K562 (cell line): ENCODE measurements around the gene RUNX1. TPM values are rescaled to one million over a fixed set of nuclear protein-coding genes. Genes with fewer than 3 reads are reported as not detected.

Experiments used
- ATAC-seq: fragments of 200-7000 bp; cut with Tn5 transposase; 3 replicates; pipeline ENCODE4 v1.9.1; 2020; ENCODE audit warnings: moderate library complexity
- BruUV-seq: library from RNA; stranded (reverse); fragments of 400-500 nt; replicated peaks from 2 replicates; lab custom pipeline; 2021; lab: Mats Ljungman, UMichigan
- CTCF ChIA-PET: fragments of 300-600 bp; formaldehyde crosslinking; extraction: SDS; loops from one replicate; lab custom pipeline; 2021; ENCODE audit warnings: low intra/inter-chr PET ratio; lab: Yijun Ruan, JAX
- POLR2A ChIA-PET: fragments of 300-600, 350-650 bp; sonication (Branson Sonifier 250); formaldehyde crosslinking; extraction: SDS; loops from one replicate; lab custom pipeline; 2021; ENCODE audit warnings: antibody characterized with exemption, inconsistent platforms; lab: Yijun Ruan, JAX
- DNase-seq, 4 experiments: peaks; one replicate each; pipeline versions ENCODE4 v3.0.0 to v3.0.0-alpha.2; 2011 to 2018; ENCODE audit warnings: low spot score in 3 of 4, mixed read lengths in 3 of 4; ENCODE audit errors: extremely low read depth in 1 of 4
- FAIRE-seq: peaks from 2 replicates; lab custom pipeline; 2011; peaks lifted over from hg19 to GRCh38; lab: Jason Lieb, UNC
- H2AFZ ChIP-seq: 2 replicates; pipeline ENCODE4 v1.6.0; 2011; ENCODE audit warnings: low read depth, low read length, control low read depth, inconsistent platforms
- H3K27ac ChIP-seq: fragments of 200-600 bp; 3 replicates; pipeline ENCODE4 v1.8.0; 2011; ENCODE audit warnings: low read depth, mild to moderate bottlenecking, control low read depth, inconsistent platforms, low read length, moderate library complexity, mixed read lengths; ENCODE audit errors: extremely low read depth
- H3K27me3 ChIP-seq, 2 experiments: fragments of 300-600 bp in 1 of 2; 2 replicates in 1 of 2; 3 replicates in 1 of 2; pipeline versions ENCODE4 v1.6.0 to v1.8.0; 2011; ENCODE audit warnings: inconsistent platforms in 2 of 2, low read length in 2 of 2, mild to moderate bottlenecking in 1 of 2, mixed read lengths in 1 of 2, moderate library complexity in 1 of 2; ENCODE audit not compliant: control insufficient read depth in 2 of 2, insufficient read depth in 2 of 2
- H3K36me3 ChIP-seq: fragments of 300-600 bp; 3 replicates; pipeline ENCODE4 v1.8.0; 2011; ENCODE audit warnings: mild to moderate bottlenecking, low read length, inconsistent platforms; ENCODE audit not compliant: control insufficient read depth, insufficient read depth
- H3K4me1 ChIP-seq, 2 experiments: fragments of 200-600 bp in 1 of 2; replicated peaks in 1 of 2; 2 replicates in 1 of 2; 3 replicates in 1 of 2; pipeline versions ENCODE4 v1.5.1 to v1.8.0; 2011; ENCODE audit warnings: inconsistent platforms in 2 of 2, low read length in 2 of 2, mild to moderate bottlenecking in 1 of 2, mixed read lengths in 1 of 2, moderate library complexity in 1 of 2; ENCODE audit not compliant: control insufficient read depth in 2 of 2, insufficient read depth in 2 of 2
- H3K4me2 ChIP-seq: 2 replicates; pipeline ENCODE4 v1.6.1; 2011; ENCODE audit warnings: low read length, control low read depth, inconsistent platforms, mixed read lengths; ENCODE audit not compliant: insufficient read depth
- H3K4me3 ChIP-seq: fragments of 200-600 bp; sonication (generic), shearing (Covaris generic); 2 replicates; pipeline ENCODE4 v1.5.1; 2016; ENCODE audit warnings: control low read depth, inconsistent platforms
- H3K79me2 ChIP-seq: fragments of 200-600 bp; 3 replicates; pipeline ENCODE4 v1.8.0; 2011; ENCODE audit warnings: low read length, inconsistent platforms; ENCODE audit not compliant: control insufficient read depth, insufficient read depth
- H3K9ac ChIP-seq, 2 experiments: 2 replicates each; pipeline versions ENCODE4 v1.6.0 to v1.6.1; 2011; ENCODE audit warnings: low read depth in 2 of 2, low read length in 2 of 2, control low read depth in 1 of 2, inconsistent platforms in 1 of 2, mild to moderate bottlenecking in 1 of 2, mixed read lengths in 1 of 2; ENCODE audit not compliant: insufficient read depth in 1 of 2
- H3K9me1 ChIP-seq: one replicate; pipeline ENCODE4 v1.6.0; 2011; ENCODE audit warnings: inconsistent platforms, mild to moderate bottlenecking, low read length, moderate library complexity; ENCODE audit not compliant: control insufficient read depth, insufficient read depth
- H3K9me3 ChIP-seq: replicated peaks from 2 replicates; pipeline ENCODE4 v1.5.1; 2011; ENCODE audit warnings: low read depth, low read length, inconsistent platforms; ENCODE audit not compliant: control insufficient read depth, insufficient read depth
- H4K20me1 ChIP-seq: replicated peaks from 2 replicates; pipeline ENCODE4 v1.6.1; 2011; ENCODE audit warnings: low read length, inconsistent platforms, mixed read lengths; ENCODE audit not compliant: control insufficient read depth, insufficient read depth
- POLR2AphosphoS2 ChIP-seq: IDR thresholded peaks from 2 replicates; pipeline ENCODE4 v1.6.1; 2012; ENCODE audit warnings: low read length, improper control_type of control experiment
- POLR2G ChIP-seq: fragments of 200-400 bp; formaldehyde crosslinking; IDR thresholded peaks from 2 replicates; pipeline ENCODE4 v1.6.1; 2017; ENCODE audit warnings: low read depth, mild to moderate bottlenecking, antibody characterized with exemption, low read length, moderate library complexity
- SLC30A9 ChIP-seq: fragments of 250-450 bp; sonication (Bioruptor Pico); IDR thresholded peaks from 2 replicates; pipeline ENCODE4 v1.8.0; 2022; ENCODE audit warnings: mild to moderate bottlenecking, moderate library complexity
- SRSF9 ChIP-seq: fragments of 200-400 bp; formaldehyde crosslinking; IDR thresholded peaks from 2 replicates; pipeline ENCODE4 v1.6.1; 2017; ENCODE audit warnings: low read depth, low read length, borderline replicate concordance
- STAT5B ChIP-seq: fragments of 250-450 bp; sonication (Bioruptor Pico); IDR thresholded peaks from 2 replicates; pipeline ENCODE4 v1.8.0; 2021; ENCODE audit warnings: mild to moderate bottlenecking, inconsistent platforms
- TCFL5 ChIP-seq: fragments of 250-450 bp; sonication (Bioruptor Pico); conservative IDR thresholded peaks from 2 replicates; pipeline ENCODE4 v1.6.1; 2021; ENCODE audit warnings: mild to moderate bottlenecking, moderate library complexity, matching md5 sums
- ZNF253 ChIP-seq: fragments of 250-450 bp; sonication (Bioruptor Pico); conservative IDR thresholded peaks from 2 replicates; pipeline ENCODE4 v1.6.1; 2021; ENCODE audit warnings: mild to moderate bottlenecking
- ZNF444 ChIP-seq: fragments of 250-450 bp; sonication (Bioruptor Pico); IDR thresholded peaks from 2 replicates; pipeline ENCODE4 v1.4.0; 2020; ENCODE audit warnings: mild to moderate bottlenecking, moderate library complexity
- ZNF449 ChIP-seq: fragments of 250-450 bp; sonication (Bioruptor Pico); IDR thresholded peaks from 2 replicates; pipeline ENCODE4 v1.8.0; 2022; ENCODE audit warnings: moderate library complexity, mild to moderate bottlenecking, inconsistent platforms
- ZNF77 ChIP-seq: fragments of 250-450 bp; sonication (Bioruptor Pico); IDR thresholded peaks from 2 replicates; pipeline ENCODE4 v1.5.0; 2020
- WGBS: fragments of 100-300 bp; shearing (Covaris generic); methylation state at CpG from one replicate; pipeline ENCODE4 v1.1.6; 2016; ENCODE audit warnings: low coverage, mixed read lengths; ENCODE audit not compliant: insufficient coverage; ENCODE audit errors: missing lambda C conversion rate; 5-methylcytosine and 5-hydroxymethylcytosine counted together
- in situ Hi-C: fragments of 300-500 bp; cut with MboI; formaldehyde crosslinking; loops from 4 replicates; pipeline ENCODE4 v1.15.0; 2018; ENCODE audit warnings: inconsistent platforms, mixed read lengths
- intact Hi-C: fragments of 100-400 bp; cut with micrococcal nuclease; formaldehyde crosslinking; loops from 2 replicates; pipeline ENCODE4 v1.14.2; 2022
- polyA plus RNA-seq, 8 experiments: library from polyadenylated mRNA; depleted of rRNA in 4 of 8; stranded (reverse) in 5 of 8; unstranded in 3 of 8; fragments of >200 nt; fragmentation: Nextera tagmentation in 2 of 8; fragmentation: Illumina TruSeq in 1 of 8; extraction: Ambion mirVana in 2 of 8; extraction: Trizol in 1 of 8; gene quantifications; 2 replicates each; pipeline versions ENCODE4 v1.2.1 to v1.2.3, GENCODE V29; 2011 to 2014; ENCODE audit warnings: inconsistent platforms in 1 of 8, missing spikeins in 1 of 8
- total RNA-seq, 7 experiments: library from RNA; depleted of rRNA in 6 of 7; stranded (reverse); fragments of >200 nt in 6 of 7; fragmentation: Illumina TruSeq in 2 of 7; extraction: Trizol in 2 of 7; gene quantifications; 2 replicates each; pipeline versions ENCODE4 v1.2.1 to v1.2.3, GENCODE V29; 2011 to 2021; ENCODE audit warnings: low replicate concordance in 1 of 7

The RUNX1 gene
- total and polyA plus RNA-seq, 9 of the 15 experiments (the other 6 are each of a cell fraction or from before 2014, with no cell fraction given) = 2.2 to 68.6 (median 17.8) TPM

DNA sequence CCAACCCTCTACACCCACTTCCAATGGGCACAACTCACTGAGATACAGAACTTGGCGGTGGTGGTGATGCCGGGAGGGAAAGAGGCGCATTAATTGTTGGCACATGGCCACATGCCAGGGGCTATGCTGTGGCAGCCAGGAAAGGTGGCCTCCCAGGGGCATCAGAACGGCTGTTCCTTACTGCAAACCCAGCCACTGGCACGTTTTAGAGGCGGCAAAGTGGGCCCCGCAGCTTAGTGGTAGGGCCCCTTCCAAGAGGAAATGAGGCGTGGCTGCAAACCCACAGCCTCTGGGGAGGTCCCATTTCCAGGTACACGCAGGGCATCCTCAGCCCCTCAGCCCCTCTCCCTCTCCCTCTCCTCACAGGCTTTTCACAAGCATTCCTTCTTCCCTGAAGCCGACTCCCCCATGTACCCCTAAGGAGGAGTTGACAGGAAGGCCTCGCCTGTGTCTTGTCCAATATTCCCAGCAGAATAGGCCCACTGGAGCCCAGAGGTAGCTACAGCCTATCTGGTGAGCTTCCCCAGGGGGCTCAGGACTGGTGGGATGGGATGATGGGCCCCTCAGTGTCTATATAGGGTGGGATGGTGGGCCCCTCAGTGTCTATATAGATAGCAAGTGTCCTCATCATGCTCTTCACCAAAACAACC, 214.1 kb downstream of the RUNX1 start:
- ATAC-seq = no peak
- CTCF ChIA-PET = no interaction called here

GRCh38 chr21:34834290-34834689, 214.8 kb downstream of the RUNX1 start:
- in situ Hi-C loops = no loop called here
- H3K9ac ChIP-seq = no peak overlapping the region; a peak in 1 of 4 replicates
- peaks cover 5% of the 10 kb centered on the region; the same call in 1 of the 3 replicates for H3K79me2 ChIP-seq

More for the DNA sequence above, 214.1 kb downstream of the RUNX1 start:
- POLR2A ChIA-PET = interaction anchor here (0.6 kb wide), 1 partner anchor 47 kb away, joined by 3 read pairs; no protein-coding TSS in a partner anchor
- Histone ChIP-seq H3K9ac (no peak overlapping the region), H4K20me1 (no peaks in the 10 kb centered on the region), H2AFZ (no peak overlapping the region), H3K9me1 (no peaks in the 10 kb centered on the region), H3K27me3 (no peaks in the 10 kb centered on the region), H3K27ac (no peak overlapping the region), H3K4me2 (no peak overlapping the region), H3K79me2 (peaks cover 5% of the 10 kb centered on the region; the same call in 1 of the 3 replicates), H3K4me1 (no peaks in the 10 kb centered on the region), H3K36me3 (peaks cover 86% of the 10 kb centered on the region), H3K4me3 (no peak overlapping the region), H3K9me3 (no peaks in the 10 kb centered on the region)
- in situ Hi-C loops (no loop called here), intact Hi-C loops (no loop called here)
- BruUV-seq = no TSS peak
- WGBS = 93% methylated on average over 10 of the region's 11 CpGs
- no peak for TF ChIP-seq STAT5B (CRISPR knock-in tag)
- TF ChIP-seq ZNF444 (CRISPR knock-in tag) = no peak
- peak; percentile 66 for TF ChIP-seq POLR2G
- FAIRE-seq (no peak), DNase-seq (no peak)

More at GRCh38 chr21:34834290-34834689, 214.8 kb downstream of the RUNX1 start:
- Histone ChIP-seq H3K4me2 (no peak overlapping the region), H3K4me1 (no peaks in the 10 kb centered on the region), H3K9me1 (no peaks in the 10 kb centered on the region), H2AFZ (no peak overlapping the region)
- FAIRE-seq = no peak
- TF ChIP-seq SLC30A9 (CRISPR knock-in tag) = no peak
- no peak for TF ChIP-seq TCFL5 (CRISPR knock-in tag)
- TF ChIP-seq ZNF77 (CRISPR knock-in tag) = no peak
- no peak for TF ChIP-seq POLR2AphosphoS2
- TF ChIP-seq SRSF9 = no peak
- TF ChIP-seq ZNF253 (CRISPR knock-in tag) = no peak
- TF ChIP-seq ZNF449 (CRISPR knock-in tag) = no peak
- TF ChIP-seq, all 486 proteins: peak for 0
- Histone ChIP-seq H3K9me3 (no peaks in the 10 kb centered on the region), H4K20me1 (no peaks in the 10 kb centered on the region), H3K27ac (no peak overlapping the region), H3K27me3 (no peaks in the 10 kb centered on the region), H3K4me3 (no peak overlapping the region), H3K36me3 (peaks cover 86% of the 10 kb centered on the region)
- WGBS = 100% methylated on average over 3 of the region's 9 CpGs
- no TSS peak for BruUV-seq
- ATAC-seq (no peak), DNase-seq (no peak)
- intact Hi-C loops = no loop called here
- ChIA-PET POLR2A (interaction anchor here (0.6 to 1.3 kb wide), 2 partner anchors 12 to 47 kb away, joined by 3 to 5 read pairs; no protein-coding TSS in a partner anchor), CTCF (no interaction called here)
